IMR-90 (cell line): ENCODE data around the gene TANK. TPM values are rescaled to one million over a fixed set of nuclear protein-coding genes. Genes with fewer than 3 reads are reported as not detected.

Experiments
- ATAC-seq: fragments of 200-7000 bp; cut with Tn5 transposase; 2 replicates; pipeline ENCODE4 v1.9.1; 2020; ENCODE audit warnings: low read depth, mild to moderate bottlenecking, moderate library complexity
- BruUV-seq: library from RNA; stranded (reverse); fragments of 400-500 nt; replicated peaks from 2 replicates; lab custom pipeline; 2021; lab: Mats Ljungman, UMichigan
- CTCF ChIA-PET: fragments of 300-600 bp; formaldehyde crosslinking; extraction: SDS; loops from one replicate; lab custom pipeline; 2021; ENCODE audit warnings: antibody characterized with exemption; lab: Yijun Ruan, JAX
- POLR2A ChIA-PET: fragments of 300-600 bp; sonication (Branson Sonifier 250); formaldehyde crosslinking; loops from one replicate; lab custom pipeline; 2022; ENCODE audit warnings: antibody characterized with exemption; ENCODE audit not compliant: unreplicated experiment; lab: Charles Lee
- DNase-seq: peaks from one replicate; pipeline ENCODE4 v3.0.0; 2013
- H2AFZ ChIP-seq: replicated peaks from 2 replicates; pipeline ENCODE3; 2013; ENCODE audit warnings: low read length, mild to moderate bottlenecking; ENCODE audit not compliant: poor library complexity
- H2AK5ac ChIP-seq: 2 replicates; pipeline ENCODE4 v1.6.1; 2013; ENCODE audit warnings: low read depth, low read length, inconsistent platforms
- H2AK9ac ChIP-seq: replicated peaks from 2 replicates; pipeline ENCODE3; 2013; ENCODE audit warnings: mild to moderate bottlenecking, low read depth, low read length, moderate library complexity; ENCODE audit not compliant: poor library complexity
- H2BK120ac ChIP-seq: 2 replicates; pipeline ENCODE4 v1.6.1; 2013; ENCODE audit warnings: low read depth, low read length, inconsistent platforms
- H2BK15ac ChIP-seq: 3 replicates; pipeline ENCODE4 v1.6.1; 2013; ENCODE audit warnings: low read depth, low read length, inconsistent platforms
- H2BK20ac ChIP-seq: 2 replicates; pipeline ENCODE4 v1.6.1; 2013; ENCODE audit warnings: low read depth, mild to moderate bottlenecking, inconsistent platforms, low read length, moderate library complexity
- H2BK5ac ChIP-seq: 2 replicates; pipeline ENCODE4 v1.6.1; 2013; ENCODE audit warnings: mild to moderate bottlenecking, low read depth, low read length, inconsistent platforms; ENCODE audit not compliant: poor library complexity, severe bottlenecking
- H3K14ac ChIP-seq: replicated peaks from 2 replicates; pipeline ENCODE4 v1.6.1; 2013; ENCODE audit warnings: low read depth, low read length, inconsistent platforms
- H3K18ac ChIP-seq: 2 replicates; pipeline ENCODE4 v1.6.1; 2013; ENCODE audit warnings: low read depth, low read length, control low read depth
- H3K23ac ChIP-seq: 2 replicates; pipeline ENCODE4 v1.6.1; 2013; ENCODE audit warnings: low read depth, low read length, inconsistent platforms
- H3K27ac ChIP-seq: 2 replicates; pipeline ENCODE4 v1.5.1; 2013; ENCODE audit warnings: mild to moderate bottlenecking, control low read depth, low read length; ENCODE audit not compliant: insufficient read depth
- H3K27me3 ChIP-seq: 2 replicates; pipeline ENCODE4 v1.6.1; 2013; ENCODE audit warnings: low read length; ENCODE audit not compliant: control insufficient read depth, insufficient read depth
- H3K36me3 ChIP-seq: 2 replicates; pipeline ENCODE4 v1.6.1; 2013; ENCODE audit warnings: low read length, mixed read lengths; ENCODE audit not compliant: control insufficient read depth, insufficient read depth
- H3K4ac ChIP-seq: 2 replicates; pipeline ENCODE4 v1.6.1; 2013; ENCODE audit warnings: low read depth, low read length, inconsistent platforms
- H3K4me1 ChIP-seq: 2 replicates; pipeline ENCODE4 v1.6.1; 2013; ENCODE audit warnings: low read length, mixed read lengths; ENCODE audit not compliant: control insufficient read depth, insufficient read depth
- H3K4me2 ChIP-seq: 2 replicates; pipeline ENCODE4 v1.6.1; 2013; ENCODE audit warnings: low read depth, mild to moderate bottlenecking, control low read depth, low read length, moderate library complexity
- H3K4me3 ChIP-seq: 2 replicates; pipeline ENCODE4 v1.5.1; 2013; ENCODE audit warnings: low read depth, mild to moderate bottlenecking, control low read depth, low read length, moderate library complexity; ENCODE audit not compliant: insufficient read depth
- H3K56ac ChIP-seq: 2 replicates; pipeline ENCODE4 v1.6.1; 2013; ENCODE audit warnings: low read length, inconsistent platforms; ENCODE audit not compliant: insufficient read depth; ENCODE audit errors: extremely low read depth
- H3K79me1 ChIP-seq, 2 experiments: 2 replicates each; pipeline ENCODE4 v1.6.1; 2013; ENCODE audit warnings: low read length in 2 of 2, inconsistent platforms in 1 of 2, low read depth in 1 of 2
- H3K9ac ChIP-seq: 2 replicates; pipeline ENCODE4 v1.6.1; 2013; ENCODE audit warnings: low read depth, low read length, control low read depth
- H3K9me1 ChIP-seq: 2 replicates; pipeline ENCODE4 v1.6.1; 2013; ENCODE audit warnings: low read length, inconsistent platforms; ENCODE audit not compliant: insufficient read depth
- H3K9me3 ChIP-seq: 2 replicates; pipeline ENCODE4 v1.6.1; 2013; ENCODE audit warnings: low read length; ENCODE audit not compliant: control insufficient read depth, insufficient read depth
- H4K20me1 ChIP-seq: 2 replicates; pipeline ENCODE4 v1.6.1; 2013; ENCODE audit warnings: low read length, inconsistent platforms; ENCODE audit not compliant: insufficient read depth
- H4K5ac ChIP-seq: 2 replicates; pipeline ENCODE4 v1.6.1; 2013; ENCODE audit warnings: mild to moderate bottlenecking, low read depth, low read length, control low read depth
- H4K8ac ChIP-seq, 2 experiments: 2 replicates each; pipeline ENCODE4 v1.6.1; 2013; ENCODE audit warnings: low read depth in 2 of 2, low read length in 2 of 2, control low read depth in 1 of 2, inconsistent platforms in 1 of 2
- H4K91ac ChIP-seq: 2 replicates; pipeline ENCODE4 v1.6.1; 2013; ENCODE audit warnings: low read depth, low read length, inconsistent platforms; ENCODE audit not compliant: insufficient read depth
- CEBPB ChIP-seq: IDR thresholded peaks from 2 replicates; pipeline ENCODE4 v1.6.1; 2012; ENCODE audit warnings: low read depth, low read length, improper control_type of control experiment
- FOS ChIP-seq: fragments of 150-350 bp; IDR thresholded peaks from 2 replicates; pipeline ENCODE4 v1.6.1; 2016; ENCODE audit warnings: low read depth, low read length
- MAFK ChIP-seq: IDR thresholded peaks from 2 replicates; pipeline ENCODE4 v1.6.1; 2012; ENCODE audit warnings: low read depth, low read length, improper control_type of control experiment
- MXI1 ChIP-seq: IDR thresholded peaks from 2 replicates; pipeline ENCODE4 v1.6.1; 2012; ENCODE audit warnings: low read depth, mild to moderate bottlenecking, low read length, moderate library complexity, borderline replicate concordance
- NFE2L2 ChIP-seq: fragments of 150-350 bp; IDR thresholded peaks from 2 replicates; pipeline ENCODE4 v1.6.1; 2016; ENCODE audit warnings: low read depth, mild to moderate bottlenecking, low read length
- WGBS, 2 experiments: methylation state at CpG; one replicate each; pipeline versions ENCODE4 v1.1.5 to v1.1.7; 2013; ENCODE audit warnings: missing lambda C conversion rate in 2 of 2; ENCODE audit not compliant: insufficient read length in 1 of 2; ENCODE audit errors: extremely low coverage in 2 of 2; 5-methylcytosine and 5-hydroxymethylcytosine counted together
- dilution Hi-C: fragments of 300-500 bp; cut with HindIII; formaldehyde crosslinking; loops from one replicate; pipeline ENCODE4 v1.14.3; 2018; ENCODE audit warnings: low sequenced_read_pairs; ENCODE audit not compliant: unreplicated experiment
- in situ Hi-C: fragments of 300-500 bp; cut with MboI; formaldehyde crosslinking; loops from 3 replicates; pipeline ENCODE4 v1.14.3; 2019; ENCODE audit warnings: low sequenced_read_pairs, inconsistent platforms, mixed read lengths
- intact Hi-C: fragments of 100-400 bp; cut with micrococcal nuclease; formaldehyde crosslinking; loops from 2 replicates; pipeline ENCODE4 v1.10.0; 2022
- polyA plus RNA-seq, 3 experiments: library from polyadenylated mRNA; depleted of rRNA; stranded (reverse); fragments of >200 nt; gene quantifications; 2 replicates each; pipeline ENCODE4 v1.2.3, GENCODE V29; 2012; ENCODE audit warnings: low replicate concordance in 1 of 3
- total RNA-seq: library from RNA; depleted of rRNA; stranded (reverse); fragments of >200 nt; gene quantifications from 2 replicates; pipeline ENCODE4 v1.2.3, GENCODE V29; 2012

TANK gene
- total and polyA plus RNA-seq, 2 of the 4 experiments (the other 2 are of a cell fraction): 25.4 to 41.9 TPM

DNA sequence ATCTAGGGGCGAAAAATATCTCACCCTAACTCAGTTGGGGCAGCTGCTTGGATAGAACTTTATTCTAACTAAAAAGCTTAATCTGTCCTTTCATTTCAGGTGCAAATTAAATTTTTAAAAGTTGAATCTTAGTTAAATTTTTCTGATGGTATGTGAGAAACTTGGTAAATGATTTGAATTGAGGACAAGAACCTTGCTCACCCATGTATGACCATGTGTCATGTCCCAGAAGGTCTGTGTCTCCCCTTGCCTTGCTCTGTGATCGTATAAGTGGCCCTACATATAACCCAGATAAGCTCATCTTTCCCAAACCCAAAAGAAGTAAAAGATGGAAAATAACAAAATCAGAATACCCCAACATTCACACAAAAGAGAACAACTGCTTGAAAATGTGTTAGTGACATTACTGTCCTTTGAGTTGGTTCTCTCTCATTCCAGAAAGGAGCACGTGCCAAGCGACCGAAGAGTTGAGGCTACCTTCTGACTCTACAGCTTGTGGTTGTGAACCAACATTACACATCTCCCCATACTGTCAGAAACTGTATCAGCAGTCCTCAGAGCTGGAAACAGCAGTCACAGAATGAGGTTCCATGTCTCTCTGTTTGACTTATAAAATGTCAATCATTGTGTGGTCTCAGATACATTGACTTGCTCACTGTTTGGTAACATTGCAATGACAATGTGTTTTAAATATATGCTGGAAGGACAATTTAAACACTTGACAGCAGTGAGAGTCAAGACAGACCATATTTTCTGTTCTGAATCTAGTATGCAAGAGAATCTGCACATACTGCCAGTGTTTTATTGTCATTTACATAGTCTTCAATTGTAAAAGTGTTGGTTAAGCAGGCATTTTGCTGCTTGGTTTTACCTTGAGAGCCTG, 46.3 kb upstream of the TANK start:
- DNase-seq (no peak), ATAC-seq (no peak)
- Histone ChIP-seq H2AFZ (no peak overlapping the region), H3K79me1 (no peaks in the 10 kb centered on the region), H3K4me1 (no peaks in the 10 kb centered on the region), H3K9me1 (no peaks in the 10 kb centered on the region), H4K91ac (no peak overlapping the region), H4K8ac (no peak overlapping the region), H2AK9ac (no peak overlapping the region), H3K14ac (no peak overlapping the region), H3K27ac (no peak overlapping the region), H2BK120ac (no peak overlapping the region), H2BK15ac (no peak overlapping the region), H3K4me2 (no peak overlapping the region), H3K36me3 (no peaks in the 10 kb centered on the region), H3K4me3 (no peak overlapping the region), H2BK20ac (no peak overlapping the region), H2AK5ac (no peak overlapping the region), H3K4ac (no peak overlapping the region), H3K9me3 (no peaks in the 10 kb centered on the region), H3K56ac (no peak overlapping the region), H3K27me3 (peaks cover 5% of the 10 kb centered on the region), H3K23ac (no peak overlapping the region), H3K18ac (no peak overlapping the region), H4K5ac (no peak overlapping the region), H3K9ac (no peak overlapping the region), H2BK5ac (no peak overlapping the region), H4K20me1 (no peaks in the 10 kb centered on the region)
- WGBS, 2 experiments: no CpG with 5 or more reads among the region's 5 CpGs
- intact Hi-C loops: no loop called here
- dilution Hi-C loops: no loop called here
- CTCF ChIA-PET: interaction anchor here (1.2 kb wide), 1 partner anchor 9 kb away, joined by 4 read pairs; no protein-coding TSS in a partner anchor
- POLR2A ChIA-PET: interaction anchor here (0.6 kb wide), 2 partner anchors 69 to 1311 kb away, joined by 3 read pairs; no protein-coding TSS in a partner anchor
- in situ Hi-C loops: no loop called here
- BruUV-seq: no TSS peak
- no peak for TF ChIP-seq CEBPB
- no peak for TF ChIP-seq MAFK
- TF ChIP-seq MXI1: no peak
- TF ChIP-seq FOS: no peak
- no peak for TF ChIP-seq NFE2L2
